ENCODE results near the gene ESYT1.
A peak's percentile ranks its signal among the peaks of the same experiment; 100 is the strongest.
"Not testable (repeated sequence)": the region's sequence is repeated elsewhere in the genome, so short reads cannot be mapped to it uniquely, and the experiment has no call there.

Gene ESYT1

DNA sequence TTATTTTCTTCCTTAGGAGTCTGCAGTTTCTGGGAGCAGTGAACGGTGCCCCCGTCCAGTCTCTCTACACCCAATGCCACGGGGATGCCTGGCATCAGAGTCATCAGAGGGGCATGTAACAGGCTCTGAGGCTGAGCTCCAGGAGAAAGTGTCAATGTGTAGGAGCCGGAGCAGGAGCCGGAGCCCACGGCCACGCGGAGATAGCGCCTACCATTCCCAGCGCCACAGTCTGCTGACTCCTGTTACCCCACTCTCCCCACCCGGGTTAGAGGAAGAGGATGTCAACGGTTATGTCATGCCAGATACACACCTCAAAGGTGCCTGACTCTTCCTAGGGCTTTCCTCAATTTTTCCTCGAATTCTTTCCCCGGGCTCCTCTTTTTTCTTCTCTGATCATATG is 27.0 kb upstream of the ESYT1 start:
- intact Hi-C loops (cut with DNase I): loop anchor here (5.0 kb wide), 1 partner anchor 54 kb away; no protein-coding TSS in a partner anchor

GRCh38 chr12:56102683-56103065 is 25.4 kb upstream of the ESYT1 start:
- DNase-seq: no peak
- intact Hi-C loops (cut with DNase I): loop anchor here (5.0 kb wide), 1 partner anchor 55 kb away; no protein-coding TSS in a partner anchor

More for the DNA sequence above, 27.0 kb upstream of the ESYT1 start:
- DNase-seq: no peak

GRCh38 chr12:56103066-56103711 is 24.9 kb upstream of the ESYT1 start:
- intact Hi-C loops (cut with DNase I): loop anchor here (5.0 kb wide), 1 partner anchor 56 kb away; no protein-coding TSS in a partner anchor

DNA sequence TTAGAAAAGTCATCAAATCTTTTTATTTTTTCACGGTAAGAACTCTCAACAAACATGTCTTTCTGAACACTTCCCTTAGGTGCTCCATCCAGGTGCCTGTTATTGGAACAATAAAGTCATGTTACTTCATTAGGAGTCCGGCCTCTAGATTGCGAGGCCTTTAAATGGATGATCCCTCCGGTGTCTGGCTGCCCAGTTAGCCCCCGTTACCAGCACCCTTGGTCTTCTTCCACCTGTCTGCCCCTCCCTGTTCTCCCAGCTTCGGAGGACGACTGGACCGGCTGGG is 24.3 kb upstream of the ESYT1 start:
- intact Hi-C loops (cut with DNase I): loop anchor here (5.0 kb wide), 1 partner anchor 56 kb away; no protein-coding TSS in a partner anchor
- DNase-seq: no peak

More at GRCh38 chr12:56103066-56103711, 24.9 kb upstream of the ESYT1 start:
- DNase-seq: no peak

DNA sequence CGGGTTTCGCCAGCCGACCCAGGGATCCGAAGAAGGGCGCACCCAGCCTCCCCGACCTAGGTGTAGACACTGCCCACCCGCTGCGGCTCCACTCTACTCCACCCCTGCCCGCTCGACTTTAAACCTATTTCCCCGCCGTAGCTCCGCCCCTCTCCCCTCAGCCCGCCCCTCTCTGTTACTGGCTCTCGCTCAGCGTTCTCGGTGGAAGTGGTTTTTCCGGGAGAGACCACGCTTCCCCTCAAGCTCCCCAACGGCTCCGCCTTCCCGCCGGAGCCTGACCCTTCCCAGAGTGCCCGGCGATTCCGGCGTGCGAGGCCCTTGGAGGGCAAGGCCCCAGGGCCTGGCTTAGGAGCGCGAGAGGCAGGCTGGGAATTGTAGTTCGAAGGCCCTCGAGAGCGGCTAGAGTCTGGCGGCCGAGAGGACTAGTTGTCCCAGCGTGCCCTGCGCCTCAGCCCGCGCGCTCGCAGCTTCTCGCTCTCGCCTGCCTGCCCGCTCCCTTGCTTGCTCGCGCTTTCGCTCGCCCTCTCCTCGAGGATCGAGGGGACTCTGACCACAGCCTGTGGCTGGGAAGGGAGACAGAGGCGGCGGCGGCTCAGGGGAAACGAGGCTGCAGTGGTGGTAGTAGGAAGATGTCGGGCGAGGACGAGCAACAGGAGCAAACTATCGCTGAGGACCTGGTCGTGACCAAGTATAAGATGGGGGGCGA is 23.8 kb upstream of the ESYT1 start, which contains the start of gene PA2G4:
Gene PA2G4, plus strand, starts transcription at position 451 of the 706 bp plus-strand sequence. Its CDS starts 179 bp downstream, at position 630.
- DNase-seq: peak; percentile 93 to 100 (median 98)
- intact Hi-C loops (cut with DNase I): loop anchor here (5.0 kb wide), 1 partner anchor 57 kb away; no protein-coding TSS in a partner anchor

DNA sequence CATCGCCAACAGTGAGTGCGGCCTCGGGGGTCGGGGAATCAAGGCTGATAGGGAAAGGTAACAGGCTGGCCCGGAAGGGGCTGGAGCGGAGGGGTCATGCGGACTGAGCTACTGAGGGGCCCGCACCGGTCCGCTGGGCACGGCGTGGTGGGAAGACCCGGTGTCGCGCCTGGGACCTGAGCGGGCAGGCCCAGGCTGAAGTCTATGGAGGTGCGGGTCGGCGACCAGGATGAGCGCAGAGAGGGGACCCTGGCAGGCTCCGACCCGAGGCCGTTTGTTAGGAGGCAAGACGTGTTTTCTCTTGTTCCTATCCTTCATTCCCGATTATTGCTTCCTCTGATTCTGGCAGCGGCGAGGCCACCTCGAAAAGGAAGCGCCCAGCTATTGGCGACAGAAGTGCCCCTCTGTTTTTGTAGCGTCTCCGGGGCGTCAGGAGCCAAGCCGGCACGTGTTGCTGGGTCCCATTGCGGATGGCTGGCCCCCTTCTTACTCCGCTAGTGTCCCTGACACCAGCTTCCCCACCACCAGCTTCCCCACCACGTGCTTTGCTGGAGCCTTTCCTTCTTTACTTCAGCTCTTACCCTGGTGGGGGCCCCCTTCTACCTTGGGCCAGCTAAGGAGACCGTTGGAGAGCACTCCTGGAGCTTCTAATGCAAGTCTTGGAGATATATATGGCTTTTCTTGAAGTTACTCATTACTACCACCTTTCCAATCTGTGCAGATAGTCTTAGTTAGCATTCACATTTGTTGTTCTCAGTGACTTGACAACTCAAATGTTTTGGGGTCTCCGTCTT is 23.1 kb upstream of the ESYT1 start:
- intact Hi-C loops (cut with DNase I): loop anchor here (5.0 kb wide), 1 partner anchor 58 kb away; no protein-coding TSS in a partner anchor
- peak in 2 of 10 donors; percentile 19 to 88 for DNase-seq

DNA sequence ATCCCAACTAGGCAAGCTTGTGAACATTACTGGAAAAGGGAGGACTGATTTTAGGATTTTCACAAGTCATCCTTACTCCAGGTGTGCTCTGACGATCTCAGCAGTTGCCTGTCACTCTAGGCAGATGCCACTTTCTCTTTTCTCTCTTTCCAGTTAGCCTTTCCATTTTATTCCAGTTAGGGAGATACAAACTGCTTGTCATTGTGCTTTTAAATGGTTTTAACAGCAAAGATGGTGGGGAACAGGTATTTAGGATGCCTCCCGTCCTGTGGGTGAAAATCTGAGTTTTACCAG is 22.5 kb upstream of the ESYT1 start:
- DNase-seq: no peak
- intact Hi-C loops (cut with DNase I): no loop called here

DNA sequence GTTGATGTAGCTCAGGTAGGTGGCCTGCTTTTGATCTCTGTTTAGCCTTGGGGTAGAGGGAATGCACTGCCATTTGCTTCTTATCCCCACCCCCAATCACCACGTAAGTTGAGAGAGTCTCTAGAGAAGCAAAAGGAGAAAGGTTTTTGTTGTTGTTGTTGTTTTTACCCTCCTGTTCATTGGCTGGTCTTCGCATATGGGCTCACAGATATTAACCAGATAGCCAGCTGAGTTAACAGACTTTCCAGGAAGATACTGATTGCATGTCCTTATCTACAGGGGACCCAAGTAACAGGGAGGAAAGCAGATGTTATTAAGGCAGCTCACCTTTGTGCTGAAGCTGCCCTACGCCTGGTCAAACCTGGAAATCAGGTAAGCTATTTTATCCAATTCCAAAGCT is 20.8 kb upstream of the ESYT1 start:
- intact Hi-C loops (cut with DNase I): no loop called here
- DNase-seq: no peak

GRCh38 chr12:56110571-56110970 is 17.5 kb upstream of the ESYT1 start:
- intact Hi-C loops (cut with DNase I): no loop called here
- no peak for DNase-seq

- intact Hi-C loops (cut with DNase I): no loop called here
Measured at GRCh38 chr12:56114084-56114483, 14.0 kb upstream of the ESYT1 start.

GRCh38 chr12:56115329-56115728 is 12.7 kb upstream of the ESYT1 start:
- intact Hi-C loops (cut with DNase I): loop anchor here (5.0 kb wide), 4 partner anchors 33 to 118 kb away; partner anchors contain the start of genes ERBB3, MYL6B, RPS26 and SUOX
- DNase-seq: peak in 1 of 10 donors; percentile 62

More at GRCh38 chr12:56114084-56114483, 14.0 kb upstream of the ESYT1 start:
- no peak for DNase-seq

DNA sequence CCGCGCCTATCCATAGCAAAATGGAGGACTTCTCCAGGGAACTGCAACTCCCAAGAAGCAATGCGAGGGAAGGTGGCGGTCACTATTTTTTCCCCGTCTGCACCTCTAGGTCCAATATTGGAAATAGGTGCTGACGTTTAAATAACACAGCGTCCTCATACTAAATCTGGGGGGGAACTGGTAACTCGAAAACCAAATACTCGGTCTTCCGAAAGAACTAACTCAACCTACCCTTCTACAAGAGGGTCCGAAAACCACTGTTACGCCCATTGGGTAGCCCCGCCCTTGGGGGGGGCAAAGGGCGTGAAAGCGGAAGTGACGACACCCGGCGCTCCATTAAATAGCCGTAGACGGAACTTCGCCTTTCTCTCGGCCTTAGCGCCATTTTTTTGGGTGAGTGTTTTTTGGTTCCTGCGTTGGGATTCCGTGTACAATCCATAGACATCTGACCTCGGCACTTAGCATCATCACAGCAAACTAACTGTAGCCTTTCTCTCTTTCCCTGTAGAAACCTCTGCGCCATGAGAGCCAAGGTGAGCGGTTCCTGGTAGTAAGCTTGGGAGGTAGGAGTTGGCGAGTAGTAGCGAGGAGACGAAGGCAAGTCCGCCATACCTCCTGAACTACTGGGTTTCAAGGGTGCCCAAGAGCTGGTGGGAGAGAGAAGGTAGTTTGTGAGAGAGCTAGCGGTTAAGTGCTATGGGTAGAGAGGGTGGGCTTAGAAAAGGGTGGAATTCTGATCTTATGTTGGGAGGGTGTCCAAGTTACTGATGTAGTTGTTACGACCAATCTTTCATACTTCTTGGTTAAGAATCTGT is 11.6 kb upstream of the ESYT1 start, which contains the start of gene RPL41:
Gene RPL41, plus strand, starts transcription at position 367 of the 815 bp plus-strand sequence.
- peak; percentile 89 to 99 (median 96) for DNase-seq
- intact Hi-C loops (cut with DNase I): loop anchor here (5.0 kb wide), 4 partner anchors 34 to 119 kb away; partner anchors contain the start of genes ERBB3, MYL6B, RPS26 and SUOX

GRCh38 chr12:56117082-56117706 is 10.9 kb upstream of the ESYT1 start:
- DNase-seq: not testable (repeated sequence)
- intact Hi-C loops (cut with DNase I): loop anchor here (5.0 kb wide), 4 partner anchors 35 to 120 kb away; partner anchors contain the start of genes ERBB3, MYL6B, RPS26 and SUOX

DNA sequence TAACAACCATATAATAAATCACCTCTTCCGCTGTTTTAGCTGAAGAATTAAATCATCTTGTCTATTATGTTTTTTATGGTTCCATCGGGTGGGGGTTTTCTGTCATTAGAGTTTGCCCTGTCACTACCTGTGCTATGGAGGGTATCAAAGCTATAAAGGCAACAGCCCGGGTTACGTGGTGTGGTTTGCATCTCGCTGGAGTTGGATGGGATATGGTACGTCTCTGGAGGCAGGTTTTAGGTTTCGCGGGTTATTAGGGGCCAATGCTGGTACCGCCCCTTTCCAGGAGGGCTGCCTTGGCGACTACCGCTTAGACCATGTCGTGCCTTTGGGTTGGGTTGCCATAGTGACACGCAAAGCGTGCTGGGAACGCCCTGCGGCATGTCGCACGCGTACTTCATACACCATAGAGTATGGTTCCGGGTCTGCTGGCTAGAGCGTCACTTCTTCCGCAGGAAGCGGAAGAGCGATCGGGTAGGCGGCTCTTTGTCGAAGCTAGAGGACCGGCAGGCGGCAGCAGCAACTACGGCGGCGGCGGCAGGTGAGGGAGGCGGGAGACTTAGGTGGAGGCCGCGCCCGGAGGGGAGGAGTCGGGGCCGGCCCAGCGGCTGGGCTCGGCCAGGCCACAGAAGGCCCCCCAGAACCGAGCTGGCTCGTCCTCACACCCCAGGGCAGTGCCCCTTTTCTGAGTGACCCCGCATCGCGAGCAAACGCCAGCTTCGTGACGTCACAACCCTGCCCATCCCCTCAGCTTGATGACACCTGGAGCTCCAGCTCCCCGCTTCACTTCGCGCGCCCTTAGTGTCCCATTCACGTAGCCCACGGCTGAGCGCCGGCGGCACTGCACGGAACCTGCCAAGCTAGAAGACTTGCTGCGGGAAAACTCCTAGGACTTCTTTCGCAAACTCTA is 10.0 kb upstream of the ESYT1 start, which contains the start of gene ZC3H10:
Gene ZC3H10, plus strand, starts transcription at position 489 of the 910 bp plus-strand sequence. CDS start 2,297 bp downstream, outside the sequence.
- intact Hi-C loops (cut with DNase I): loop anchor here (2.0 to 5.0 kb wide), 6 partner anchors 34 to 141 kb away; partner anchors contain the start of genes ANKRD52, ERBB3, MYL6B and RPS26
- peak; percentile 93 to 100 (median 96) for DNase-seq

- intact Hi-C loops (cut with DNase I): loop anchor here (2.0 to 5.0 kb wide), 6 partner anchors 33 to 140 kb away; partner anchors contain the start of genes ANKRD52, ERBB3, MYL6B and RPS26
- no peak for DNase-seq
Measured at GRCh38 chr12:56118688-56119357, 9.2 kb upstream of the ESYT1 start.

DNA sequence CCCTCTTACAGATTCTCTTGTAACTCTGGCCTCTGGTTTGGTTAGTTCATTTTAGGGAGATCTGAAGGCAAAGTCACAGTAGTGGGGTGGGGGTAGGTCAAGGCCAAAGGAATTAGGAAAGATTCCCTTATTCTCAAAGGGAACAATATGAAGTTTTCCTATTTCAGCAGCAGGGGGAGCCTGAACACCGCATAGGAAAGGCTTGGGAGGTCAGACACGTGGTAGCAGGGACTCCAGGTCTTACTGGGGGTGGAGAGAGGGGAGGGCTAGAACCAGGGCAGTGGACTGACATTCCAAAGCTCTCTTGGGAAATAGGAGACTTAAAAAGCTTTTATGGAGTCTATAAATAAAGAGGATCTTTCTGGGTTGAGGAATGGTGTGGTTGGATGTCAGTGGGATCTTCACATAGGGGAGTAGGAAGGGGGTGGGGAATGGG is 8.7 kb upstream of the ESYT1 start:
- peak in 6 of 10 donors; percentile 35 to 88 (median 48) for DNase-seq
- intact Hi-C loops (cut with DNase I): loop anchor here (2.0 to 5.0 kb wide), 6 partner anchors 33 to 139 kb away; partner anchors contain the start of genes ANKRD52, ERBB3, MYL6B and RPS26
